Endothelial cell of umbilical vein (primary cell): ENCODE results near the gene MMP11.

Experiments
- CTCF ChIP-seq, 2 donors: IDR thresholded peaks; 1 replicate in 1 of 2; 2 replicates in 1 of 2; pipeline ENCODE4 v1.5.1; 2011; ENCODE audit warnings: low read length in 2 of 2, mild to moderate bottlenecking in 2 of 2, moderate library complexity in 2 of 2, control low read depth in 1 of 2, inconsistent platforms in 1 of 2, low read depth in 1 of 2; ENCODE audit not compliant: insufficient read depth in 1 of 2; ENCODE audit errors: extremely low read depth in 1 of 2
- EZH2 ChIP-seq: IDR thresholded peaks from 2 replicates; pipeline ENCODE4 v1.6.1; 2012; ENCODE audit warnings: borderline replicate concordance, low read depth, mild to moderate bottlenecking, moderate library complexity, low read length, inconsistent platforms; ENCODE audit not compliant: severe bottlenecking
- FOS ChIP-seq: IDR thresholded peaks from 2 replicates; pipeline ENCODE4 v1.6.1; 2011; ENCODE audit warnings: mild to moderate bottlenecking, low read length, moderate library complexity, borderline replicate concordance; ENCODE audit not compliant: insufficient read depth
- GATA2 ChIP-seq: IDR thresholded peaks from 2 replicates; pipeline ENCODE4 v1.7.0; 2011; ENCODE audit warnings: low read depth, mild to moderate bottlenecking, moderate library complexity, mixed read lengths, low read length; ENCODE audit not compliant: insufficient read length, insufficient read depth
- POLR2A ChIP-seq: IDR thresholded peaks from 2 replicates; pipeline ENCODE4 v1.6.1; 2012; ENCODE audit warnings: low read depth, mild to moderate bottlenecking, control low read depth, low read length
- POLR2AphosphoS5 ChIP-seq: IDR thresholded peaks from 2 replicates; pipeline ENCODE4 v1.6.1; 2012; ENCODE audit warnings: low read depth, mild to moderate bottlenecking, control low read depth, low read length, moderate library complexity; ENCODE audit not compliant: insufficient read depth
- TF ChIP-seq, protein P1 (sequence below): IDR thresholded peaks from 2 replicates; pipeline ENCODE4 v1.6.1; 2011; ENCODE audit not compliant: insufficient read depth, insufficient read length

DNA sequence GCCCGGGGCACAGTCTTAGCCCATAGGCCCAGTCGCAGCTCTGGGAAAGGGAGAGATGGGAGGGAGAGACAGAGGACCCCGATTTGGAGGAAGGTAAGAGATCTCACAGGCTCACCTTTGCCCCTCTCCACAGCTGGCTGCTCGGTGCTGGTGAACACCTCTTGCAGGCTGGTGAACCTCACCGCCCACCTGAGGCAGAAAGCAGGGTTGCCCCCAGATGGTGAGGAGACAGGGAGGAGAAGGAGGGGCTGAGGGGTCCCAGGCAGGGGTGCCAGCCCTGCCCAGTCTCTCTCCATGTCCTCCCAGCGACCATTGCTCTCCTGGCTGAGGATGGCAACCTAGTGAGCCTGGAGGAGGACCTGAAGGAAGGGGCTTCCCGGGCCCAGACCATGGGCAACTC lies 8.7 kb upstream of the MMP11 start:
- no peak for TF ChIP-seq CTCF (IDR thresholded peaks at IDR 0.05; ENCODE audit: extremely low read depth in 1 of 2, insufficient read depth in 1 of 2, low read depth in 1 of 2, low read length in 2 of 2)
- no peak for TF ChIP-seq EZH2
- no peak for TF ChIP-seq POLR2A
- no peak for TF ChIP-seq POLR2AphosphoS5
- no peak for TF ChIP-seq FOS
- TF ChIP-seq, protein P1, sequence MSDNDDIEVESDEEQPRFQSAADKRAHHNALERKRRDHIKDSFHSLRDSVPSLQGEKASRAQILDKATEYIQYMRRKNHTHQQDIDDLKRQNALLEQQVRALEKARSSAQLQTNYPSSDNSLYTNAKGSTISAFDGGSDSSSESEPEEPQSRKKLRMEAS = no peak
- no peak for TF ChIP-seq GATA2
